Erythroblast (primary cell): ENCODE results near the gene GPR137B.

ENCODE experiments used
- GATA1 ChIP-seq: IDR thresholded peaks from 2 replicates; pipeline ENCODE4 v1.6.1; 2011; ENCODE audit warnings: low read depth, mild to moderate bottlenecking, control low read depth, low read length, moderate library complexity
- POLR2A ChIP-seq: IDR thresholded peaks from 2 replicates; pipeline ENCODE4 v1.6.1; 2011; ENCODE audit warnings: mild to moderate bottlenecking, low read length

GRCh38 chr1:236131916-236132315, 10.4 kb upstream of the GPR137B start:
- TF ChIP-seq POLR2A (no peak), GATA1 (no peak)
